C4-2B (cell line): ENCODE measurements around the gene SNRK.

Source experiments
- H3K27ac ChIP-seq: fragments of 450-650 bp; 2 replicates; pipeline ENCODE4 v1.5.1; 2017
- ZFX ChIP-seq: fragments of 450-650 bp; IDR thresholded peaks from 2 replicates; pipeline ENCODE4 v1.6.1; 2017
- TF ChIP-seq, protein P1 (sequence below): fragments of 450-650 bp; conservative IDR thresholded peaks from 2 replicates; pipeline ENCODE4 v1.5.1; 2017; ENCODE audit warnings: mild to moderate bottlenecking

The SNRK gene

DNA sequence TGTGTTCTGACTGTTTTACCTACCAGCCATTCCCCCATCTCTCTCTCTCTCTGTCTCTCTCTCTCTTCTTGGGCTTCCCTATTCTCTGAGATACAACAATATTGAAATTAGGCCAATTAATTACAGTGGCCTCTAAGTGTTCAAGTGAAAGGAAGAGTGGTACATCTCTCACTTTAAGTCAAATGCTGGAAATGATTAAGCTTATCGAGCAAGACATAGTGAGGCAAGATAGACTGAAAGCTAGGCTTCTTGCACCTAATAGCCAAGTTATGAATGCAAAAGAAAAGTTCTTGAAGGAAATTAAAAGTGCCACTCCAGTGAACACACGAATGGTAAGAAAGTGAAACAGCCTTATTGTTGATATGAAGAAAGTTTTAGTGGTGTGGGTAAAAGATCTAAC is 21.3 kb downstream of the SNRK start:
- H3K27ac ChIP-seq, result no peak overlapping the region

DNA sequence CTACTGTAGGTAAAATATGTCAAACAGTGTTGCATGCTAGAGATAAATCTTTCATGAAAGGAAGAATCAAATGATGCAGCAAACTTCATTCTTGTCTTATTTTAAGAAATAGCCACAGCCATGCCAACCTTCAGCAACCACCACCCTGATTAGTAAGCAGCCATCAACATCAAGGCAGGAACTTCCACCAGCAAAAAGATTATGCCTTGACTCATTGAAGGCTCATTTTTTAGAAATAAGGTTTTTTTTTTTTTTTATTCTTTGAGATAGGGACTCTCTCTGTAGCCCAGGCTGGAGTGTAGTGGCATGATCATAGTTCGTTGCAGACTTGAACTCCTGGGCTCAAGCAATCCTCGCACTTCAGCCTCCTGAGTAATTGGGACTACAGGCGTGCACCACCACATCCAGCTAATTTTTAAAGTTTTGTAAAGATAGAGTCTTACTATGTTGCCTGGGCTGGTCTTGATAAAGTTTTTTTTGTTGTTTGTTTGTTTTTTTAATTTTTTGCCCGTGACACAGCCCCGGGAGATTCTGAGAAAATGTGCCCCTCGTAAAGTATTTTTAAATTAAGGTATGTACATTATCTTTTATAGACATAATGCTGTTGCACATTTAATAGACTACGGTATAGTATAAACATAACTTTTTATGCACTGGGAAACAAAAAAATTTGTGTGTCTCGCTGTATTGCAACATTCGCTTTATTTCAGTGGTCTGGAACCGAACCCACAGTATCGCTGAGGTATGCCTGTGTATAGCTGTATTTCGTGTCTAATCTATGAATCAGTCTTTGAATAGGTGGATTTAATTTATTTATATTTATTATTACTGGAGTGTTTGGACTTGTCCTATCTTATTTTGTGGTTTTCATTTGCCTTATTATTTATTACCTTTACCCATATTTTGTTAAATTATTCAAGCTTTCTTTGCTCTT is 23.3 kb downstream of the SNRK start:
- TF ChIP-seq, protein P1, sequence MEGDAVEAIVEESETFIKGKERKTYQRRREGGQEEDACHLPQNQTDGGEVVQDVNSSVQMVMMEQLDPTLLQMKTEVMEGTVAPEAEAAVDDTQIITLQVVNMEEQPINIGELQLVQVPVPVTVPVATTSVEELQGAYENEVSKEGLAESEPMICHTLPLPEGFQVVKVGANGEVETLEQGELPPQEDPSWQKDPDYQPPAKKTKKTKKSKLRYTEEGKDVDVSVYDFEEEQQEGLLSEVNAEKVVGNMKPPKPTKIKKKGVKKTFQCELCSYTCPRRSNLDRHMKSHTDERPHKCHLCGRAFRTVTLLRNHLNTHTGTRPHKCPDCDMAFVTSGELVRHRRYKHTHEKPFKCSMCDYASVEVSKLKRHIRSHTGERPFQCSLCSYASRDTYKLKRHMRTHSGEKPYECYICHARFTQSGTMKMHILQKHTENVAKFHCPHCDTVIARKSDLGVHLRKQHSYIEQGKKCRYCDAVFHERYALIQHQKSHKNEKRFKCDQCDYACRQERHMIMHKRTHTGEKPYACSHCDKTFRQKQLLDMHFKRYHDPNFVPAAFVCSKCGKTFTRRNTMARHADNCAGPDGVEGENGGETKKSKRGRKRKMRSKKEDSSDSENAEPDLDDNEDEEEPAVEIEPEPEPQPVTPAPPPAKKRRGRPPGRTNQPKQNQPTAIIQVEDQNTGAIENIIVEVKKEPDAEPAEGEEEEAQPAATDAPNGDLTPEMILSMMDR, result no peak
- TF ChIP-seq ZFX, result no peak
- H3K27ac ChIP-seq, result no peak overlapping the region

More for the DNA sequence above, 21.3 kb downstream of the SNRK start:
- TF ChIP-seq, protein P1, result no peak

DNA sequence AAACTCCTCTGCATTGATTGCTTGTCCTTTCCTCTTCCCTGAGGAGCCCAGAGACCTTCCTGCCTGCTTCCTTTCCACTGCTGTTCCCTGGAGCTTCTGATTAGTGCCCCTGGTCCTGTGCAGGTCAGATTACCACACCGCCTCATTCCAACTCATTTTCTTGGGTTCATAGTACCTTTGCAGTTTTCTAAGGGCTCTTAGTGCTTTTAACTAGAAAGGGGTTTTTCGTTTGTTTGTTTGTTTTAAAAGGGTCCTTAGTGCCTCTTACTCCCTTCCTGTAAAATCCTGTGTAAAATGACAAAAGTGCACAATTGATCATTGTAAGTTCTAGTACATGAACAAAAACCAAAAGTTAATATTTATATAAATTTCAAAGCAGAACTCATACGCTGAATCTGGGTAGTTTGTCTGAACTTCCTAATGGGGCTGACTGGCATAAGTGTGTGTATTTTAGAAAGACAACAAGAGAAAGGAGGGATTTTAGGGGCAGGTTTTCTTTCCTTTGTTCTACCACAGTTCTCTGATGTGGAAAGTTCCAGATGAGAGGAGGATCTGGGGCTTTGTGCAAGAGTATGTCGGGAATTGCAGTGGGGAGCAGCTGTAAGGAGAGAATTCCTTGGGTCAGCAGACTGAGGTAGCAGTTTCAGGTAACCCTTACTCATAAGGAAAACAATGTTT is 30.6 kb downstream of the SNRK start:
- no peak overlapping the region for H3K27ac ChIP-seq
- no peak for TF ChIP-seq ZFX
- TF ChIP-seq, protein P1, result no peak

DNA sequence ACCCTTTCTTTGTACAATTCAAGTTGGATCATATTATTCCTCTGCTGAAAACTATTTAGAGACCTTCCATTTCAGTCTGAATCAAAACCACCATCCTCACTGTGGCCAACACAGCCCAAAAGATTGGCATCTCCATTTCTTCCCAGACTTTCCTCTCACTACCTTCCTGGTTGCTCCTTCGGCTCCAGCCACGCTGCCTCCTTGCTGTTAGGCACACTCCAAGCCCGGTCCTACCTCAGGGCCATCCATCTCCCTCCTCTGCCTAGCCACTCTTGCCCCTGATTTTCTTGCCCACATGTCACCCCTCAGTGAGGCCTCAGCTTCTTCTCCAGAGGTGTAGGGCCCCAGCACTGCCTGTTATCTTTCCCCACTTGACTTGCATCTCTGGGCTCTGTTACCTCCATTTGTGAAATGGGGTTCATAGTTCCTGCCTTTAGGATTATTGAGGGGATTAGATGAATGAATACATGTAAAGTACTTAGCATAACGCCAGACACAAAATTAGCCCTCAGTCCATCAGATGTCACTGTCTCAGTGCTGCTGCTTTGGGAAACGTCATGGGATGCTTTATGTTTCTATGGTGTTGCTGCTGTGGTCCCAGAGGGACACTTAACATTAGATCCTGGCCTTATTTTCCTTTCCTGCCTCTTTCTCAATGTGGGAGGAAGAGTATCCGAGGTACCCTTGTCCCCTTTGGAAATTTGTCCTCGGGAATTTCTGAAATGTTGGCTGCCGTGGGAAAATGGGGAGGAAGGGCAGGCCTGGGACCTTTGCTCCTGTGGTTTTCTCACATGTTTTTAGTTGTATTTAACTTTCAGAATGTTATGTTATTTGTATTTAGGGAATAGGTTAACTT is 31.3 kb downstream of the SNRK start:
- H3K27ac ChIP-seq, result no peak overlapping the region
- no peak for TF ChIP-seq ZFX
- TF ChIP-seq, protein P1, result no peak

DNA sequence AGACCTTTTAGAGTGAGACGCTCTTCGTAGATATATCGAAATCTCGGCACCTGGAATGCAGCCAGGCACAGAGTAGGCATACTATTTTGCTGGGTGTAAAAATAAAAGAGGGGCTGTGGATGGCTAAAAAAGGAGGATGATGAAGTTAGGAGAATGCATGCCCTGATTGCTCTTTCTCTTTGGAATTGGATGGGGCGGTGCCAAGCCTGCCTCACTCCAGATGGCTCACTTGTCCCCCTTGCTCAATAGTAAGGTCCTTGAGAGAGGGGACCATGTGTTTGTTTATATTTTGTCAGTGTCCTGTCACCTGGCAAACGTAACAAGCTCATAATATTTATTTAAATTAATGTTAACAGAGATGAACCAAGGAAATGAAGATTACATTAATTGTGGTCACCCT is 33.0 kb downstream of the SNRK start:
- H3K27ac ChIP-seq, result no peak overlapping the region
- TF ChIP-seq, protein P1, result no peak
- TF ChIP-seq ZFX, result no peak

DNA sequence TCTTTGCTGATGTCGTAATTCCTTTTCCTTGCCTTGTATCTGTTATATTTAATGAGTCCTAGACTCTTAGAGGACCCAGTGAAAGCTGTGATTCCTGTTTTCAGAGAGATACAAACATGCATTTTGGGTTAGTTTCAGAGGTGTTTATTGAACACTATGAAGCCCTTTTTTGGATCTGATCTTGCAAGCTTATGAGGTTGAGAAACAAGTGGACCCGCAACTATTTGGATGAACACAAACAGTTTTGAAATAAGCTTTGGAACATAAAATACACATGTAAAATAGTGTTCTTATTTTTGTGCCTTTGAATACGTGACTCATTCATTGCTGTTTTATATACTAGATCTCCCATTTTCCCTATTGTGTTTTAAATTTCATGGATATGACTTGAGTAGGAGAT is 33.5 kb downstream of the SNRK start:
- TF ChIP-seq, protein P1, result no peak
- TF ChIP-seq ZFX, result no peak

More for the DNA sequence above, 33.5 kb downstream of the SNRK start:
- no peak overlapping the region for H3K27ac ChIP-seq
